DMS153 treated with DMSO at 0.1 percent for 48 hours (cell line): Measurements from ENCODE around the gene FHOD3.
A peak's percentile ranks its signal among the peaks of the same experiment; 100 is the strongest.

Experiments used
- DNase-seq: peaks from one replicate; lab custom pipeline; 2025; ENCODE audit not compliant: unreplicated experiment; lab: John Stamatoyannopoulos, UW

FHOD3 gene

DNA sequence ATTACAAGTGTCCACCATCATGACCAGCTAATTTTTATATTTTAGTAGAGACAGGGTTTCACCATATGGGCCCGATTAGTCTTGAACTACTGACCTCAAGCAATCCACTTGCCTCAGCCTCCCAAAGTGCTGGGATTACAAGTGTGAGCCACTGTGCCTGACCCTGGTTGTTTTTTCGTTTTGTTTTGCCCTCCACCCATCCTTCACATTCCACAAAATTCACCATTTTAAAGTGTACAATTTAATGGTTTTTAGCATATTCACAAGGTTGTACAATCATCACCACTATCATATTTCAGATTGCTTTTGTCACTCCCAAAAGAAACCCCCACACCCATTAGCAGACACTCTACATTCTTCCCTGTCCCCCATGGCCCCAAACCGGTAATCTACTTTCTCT is 316.3 kb downstream of the FHOD3 start:
- DNase-seq, result no peak

DNA sequence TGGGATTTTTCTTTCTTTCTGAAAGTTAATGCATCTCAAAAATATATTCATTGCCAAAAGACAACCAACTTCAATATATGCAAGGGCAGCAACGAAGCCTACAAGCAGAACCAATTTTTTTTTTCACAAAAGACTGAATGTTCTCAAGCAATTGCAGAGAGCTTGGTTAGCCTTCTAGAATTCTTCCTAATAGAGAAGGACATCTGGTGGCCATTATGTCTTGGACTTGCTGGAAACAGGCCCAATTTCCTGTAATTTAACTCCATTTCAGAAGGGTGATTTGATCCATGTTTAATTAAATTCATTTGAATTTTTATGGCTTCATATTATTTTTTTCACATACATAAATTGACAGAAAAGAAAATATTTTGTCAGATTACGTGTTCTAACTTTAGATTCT is 323.3 kb downstream of the FHOD3 start:
- no peak for DNase-seq

- DNase-seq, result no peak
Measured at GRCh38 chr18:36622610-36623009, 325.1 kb downstream of the FHOD3 start.

DNA sequence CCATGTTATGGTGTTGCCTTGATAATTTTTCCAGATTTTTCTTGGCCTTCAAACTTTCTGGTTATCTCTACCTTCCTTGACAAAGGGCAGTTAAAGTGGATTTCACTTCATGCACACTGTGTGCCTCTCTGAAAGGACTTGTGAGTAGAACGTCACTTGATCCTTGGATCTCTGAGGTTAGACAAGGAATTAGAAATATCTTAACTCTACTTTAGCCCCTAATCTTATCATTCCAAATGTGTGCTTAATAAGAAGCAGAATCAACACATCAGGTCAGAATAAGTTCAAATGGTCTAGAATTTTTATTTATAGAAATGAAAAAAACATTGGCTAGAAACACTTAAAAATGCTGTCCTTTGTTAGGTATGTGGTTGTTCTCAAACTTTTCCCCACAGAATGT is 325.6 kb downstream of the FHOD3 start:
- no peak for DNase-seq

DNA sequence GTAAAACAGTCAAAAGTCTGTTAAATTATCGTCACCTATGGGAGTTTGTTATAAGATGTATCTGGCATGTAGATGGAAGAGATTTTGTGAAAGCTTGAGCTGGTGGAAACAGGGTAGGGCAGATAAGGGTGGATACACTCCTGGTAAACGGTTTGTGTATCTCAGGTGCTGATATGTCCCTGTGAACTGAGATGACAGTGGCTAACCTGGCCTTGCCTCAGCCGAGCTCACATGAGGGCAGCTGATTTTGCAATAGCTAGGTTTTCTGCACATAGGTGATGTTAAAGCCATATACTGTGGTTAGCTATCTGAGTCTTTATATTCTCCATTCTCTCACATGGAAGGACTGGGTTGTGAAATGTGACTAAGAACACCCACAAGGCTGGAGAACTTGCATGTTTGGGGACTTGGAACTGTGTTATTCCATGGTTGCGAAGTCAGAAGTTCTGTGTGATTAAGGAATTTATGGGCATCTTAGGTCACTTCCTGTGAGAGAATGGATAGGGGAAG is 326.2 kb downstream of the FHOD3 start:
- no peak for DNase-seq

GRCh38 chr18:36624451-36625167 is 327.1 kb downstream of the FHOD3 start:
- DNase-seq, result no peak

GRCh38 chr18:36625386-36625785 is 327.9 kb downstream of the FHOD3 start:
- DNase-seq, result no peak

GRCh38 chr18:36627637-36628036 is 330.1 kb downstream of the FHOD3 start:
- DNase-seq, result no peak

DNA sequence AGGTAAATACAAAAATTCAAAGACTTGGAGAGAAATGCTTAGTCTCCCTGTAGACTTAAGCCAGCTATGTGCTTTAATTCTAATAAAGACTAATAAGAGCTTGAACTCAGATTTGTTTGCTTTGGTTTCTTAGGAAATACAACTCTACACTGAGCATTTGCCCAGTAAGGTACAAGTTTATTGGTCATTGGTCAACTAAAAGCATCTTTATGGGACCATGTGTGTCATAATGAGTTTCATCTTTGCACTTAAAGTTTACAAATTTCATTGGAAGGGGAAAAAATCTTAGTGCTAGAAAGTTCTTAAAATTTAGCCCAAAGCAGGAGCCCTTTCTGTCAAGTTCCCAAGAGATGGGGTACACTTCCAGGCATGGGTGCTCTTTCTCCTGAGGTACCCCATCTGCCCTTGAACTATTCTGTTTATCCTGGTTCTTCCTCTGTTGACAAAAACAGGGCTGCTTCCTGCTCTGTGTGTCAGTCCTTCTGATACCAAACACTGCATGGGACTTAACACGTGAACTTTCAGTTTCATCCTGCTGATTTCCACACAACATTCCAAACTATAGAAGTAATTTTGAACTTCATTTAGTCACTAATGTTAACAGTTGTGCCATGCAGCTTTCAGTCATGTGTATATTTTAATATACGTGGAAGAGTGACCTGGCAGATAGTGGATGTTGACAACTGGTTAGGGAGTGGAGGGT is 331.1 kb downstream of the FHOD3 start:
- DNase-seq, result no peak

DNA sequence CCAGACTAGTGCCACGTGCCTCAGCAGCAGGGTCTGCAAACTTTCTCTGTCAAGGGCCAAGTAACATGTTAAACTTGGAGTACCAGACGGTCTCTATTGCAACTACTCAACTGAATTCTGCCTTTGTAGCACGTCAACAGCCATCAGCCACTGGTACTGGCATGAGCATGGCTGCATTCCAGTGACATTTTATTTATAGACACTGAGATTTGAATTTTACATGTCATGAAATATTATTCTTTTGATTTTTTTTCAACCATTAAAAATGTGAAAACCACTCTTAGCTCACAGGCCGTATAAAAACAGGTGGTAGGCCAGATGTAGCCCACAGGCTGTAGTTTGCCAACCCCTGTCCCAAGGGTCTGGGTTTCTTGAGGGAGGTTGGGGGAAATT is 331.6 kb downstream of the FHOD3 start:
- no peak for DNase-seq

- DNase-seq, result no peak
Measured at GRCh38 chr18:36629836-36630235, 332.3 kb downstream of the FHOD3 start.

- DNase-seq, result no peak
Measured at GRCh38 chr18:36630917-36631316, 333.4 kb downstream of the FHOD3 start.

- peak; percentile 5 for DNase-seq
Measured at GRCh38 chr18:36633961-36634412, 336.5 kb downstream of the FHOD3 start.

GRCh38 chr18:36634573-36635216 is 337.2 kb downstream of the FHOD3 start:
- DNase-seq, result no peak

- DNase-seq, result no peak
Measured at GRCh38 chr18:36635414-36636096, 338.0 kb downstream of the FHOD3 start.

DNA sequence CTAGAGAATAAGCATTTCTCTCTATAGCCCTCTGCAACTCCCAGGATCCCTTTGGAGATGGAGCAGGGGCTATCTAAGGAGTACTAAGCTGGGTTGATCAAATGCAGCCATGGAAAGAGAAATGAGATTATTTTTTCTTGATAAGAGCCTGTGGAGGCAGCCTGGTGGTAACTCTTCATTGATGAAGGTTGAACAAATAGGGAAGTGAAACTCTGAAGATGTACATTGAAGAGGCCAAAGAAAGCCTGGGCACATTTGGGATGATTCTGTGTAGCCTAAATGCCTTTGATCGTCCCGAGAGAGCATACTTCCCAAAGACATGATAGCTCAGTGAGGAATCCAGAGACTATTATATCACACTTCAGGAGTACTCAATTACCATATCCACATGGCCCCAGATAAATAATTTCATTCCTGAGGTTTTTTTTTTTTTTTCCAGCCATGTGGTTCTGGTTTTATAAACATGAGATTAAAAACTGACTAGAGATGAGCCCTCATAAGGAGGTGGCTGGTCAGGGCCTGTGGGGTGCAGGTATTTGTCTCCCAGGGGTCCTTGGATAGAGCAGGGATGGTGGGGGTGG is 338.8 kb downstream of the FHOD3 start:
- DNase-seq, result no peak

GRCh38 chr18:36638224-36638623 is 340.7 kb downstream of the FHOD3 start:
- no peak for DNase-seq

DNA sequence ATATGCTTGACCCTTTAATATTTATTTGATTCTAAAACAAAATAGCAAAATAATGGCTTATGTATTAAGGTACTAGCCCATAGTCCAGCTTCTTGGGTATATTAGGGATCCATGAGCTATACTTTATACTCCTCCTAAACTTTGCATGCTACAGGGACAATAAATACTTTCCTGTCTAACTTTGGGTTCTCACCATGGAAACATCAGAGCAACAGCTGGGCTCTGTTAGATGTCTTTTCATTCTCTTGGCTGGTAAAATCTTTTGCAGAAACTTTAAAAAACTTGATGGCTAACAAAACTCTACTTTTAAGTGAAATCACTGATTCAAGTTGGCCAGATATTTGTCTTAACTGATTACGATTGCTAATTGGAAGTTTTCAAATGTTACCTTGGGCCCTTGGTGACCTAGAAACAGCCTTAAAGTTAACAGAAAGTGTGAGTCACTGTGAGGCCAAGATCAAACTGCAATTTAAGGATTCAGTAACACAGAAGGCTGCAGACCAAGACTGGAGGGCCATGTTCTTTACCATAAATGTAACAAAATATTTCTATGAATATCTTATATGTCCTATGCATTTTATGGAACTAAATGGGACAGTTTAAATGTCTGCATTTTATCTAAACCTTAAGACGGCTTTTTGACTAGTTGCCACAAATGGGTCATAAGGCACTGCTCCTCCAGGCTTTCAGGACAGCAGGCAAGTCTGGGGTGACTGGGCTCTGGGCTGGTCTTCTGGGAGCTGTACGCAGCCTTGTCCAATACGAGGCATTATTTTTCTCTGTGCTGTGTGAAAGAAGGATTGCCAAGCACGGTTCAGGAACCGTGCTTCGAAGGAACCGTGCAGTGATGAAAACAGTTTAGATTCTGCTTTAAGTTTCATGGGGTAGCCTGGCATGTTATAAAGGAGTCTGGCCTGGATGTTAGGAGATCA is 342.8 kb downstream of the FHOD3 start:
- no peak for DNase-seq

- no peak for DNase-seq
Measured at GRCh38 chr18:36643061-36643460, 345.5 kb downstream of the FHOD3 start.

DNA sequence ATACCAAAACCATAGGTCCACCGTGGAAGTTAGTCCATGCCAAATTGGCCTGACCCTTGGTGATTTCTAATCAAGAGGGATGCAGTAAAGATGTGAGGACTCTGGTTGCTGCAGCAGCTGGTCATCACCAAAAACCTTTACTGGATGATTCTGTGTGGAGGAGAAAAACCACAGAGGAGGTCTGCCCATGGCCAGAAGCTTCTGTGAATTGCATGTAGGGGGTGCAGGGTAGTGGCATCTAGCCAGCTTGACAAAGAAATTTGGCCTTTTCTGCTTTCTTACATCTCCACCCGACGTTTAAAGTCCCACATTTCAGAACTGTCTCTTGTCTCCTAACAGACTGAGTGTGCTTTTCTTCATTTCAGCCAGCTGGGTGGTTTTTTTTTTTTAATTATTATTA is 351.3 kb downstream of the FHOD3 start:
- DNase-seq, result no peak
